ENCODE results near the gene OSBPL5. TPM values are rescaled to one million over a fixed set of nuclear protein-coding genes. Genes with fewer than 3 reads are reported as not detected.

OSBPL5 gene
- total and polyA plus RNA-seq, 4 donors, result 15.2 to 51.5 (median 28.3) TPM

DNA sequence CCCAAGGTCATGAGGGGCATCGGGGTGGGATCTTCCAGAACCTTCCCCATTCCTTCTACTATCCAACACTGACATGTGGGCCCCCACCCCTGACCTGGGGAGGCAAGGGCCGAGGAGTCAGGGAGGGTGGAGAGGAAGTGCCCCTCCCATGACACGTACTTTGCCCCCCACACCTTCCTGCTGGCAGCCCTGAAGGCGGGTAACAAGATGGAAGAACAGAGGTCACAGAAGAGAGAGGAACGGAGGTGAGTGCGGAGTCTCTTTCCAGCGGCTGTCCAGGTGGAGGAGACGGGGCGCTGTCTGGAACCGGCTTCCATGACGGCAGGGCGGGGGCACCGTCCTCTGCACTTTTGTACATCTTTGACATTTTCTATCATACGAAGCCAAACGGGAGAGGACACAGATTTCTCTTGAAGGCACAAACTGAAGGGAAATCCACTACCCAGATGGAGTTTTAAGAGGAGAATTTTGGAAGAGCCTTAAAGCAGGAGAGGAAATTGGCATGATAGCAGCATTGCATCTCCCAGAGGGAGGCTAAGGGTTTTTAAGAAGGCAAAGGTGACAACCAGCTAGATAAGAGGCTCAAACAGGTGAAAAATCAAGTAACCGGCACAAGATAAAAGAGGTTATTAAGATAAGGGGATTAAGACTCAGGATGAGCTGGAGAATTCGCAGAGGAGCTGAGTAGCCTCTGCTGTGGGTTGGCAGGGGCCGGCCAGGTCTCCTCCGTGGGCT lies 16.7 kb downstream of the OSBPL5 start:
- Histone ChIP-seq H3K4me3 (no peak overlapping the region), H3K4me1 (ENCODE audit: control insufficient read depth in 5 of 5, insufficient read depth in 5 of 5, low read length in 5 of 5) (peaks cover 0 to 22% (median 9%) of the 10 kb centered on the region in 5 donors), H3K36me3 (ENCODE audit: control insufficient read depth in 4 of 4, insufficient read depth in 4 of 4, low read length in 4 of 4) (peaks cover 0 to 11% (median 0%) of the 10 kb centered on the region in 4 donors), H3K9ac (ENCODE audit: insufficient read depth in 1 of 2, low read length in 2 of 2) (no peak overlapping the region), H3K9me3 (ENCODE audit: control insufficient read depth in 4 of 4, insufficient read depth in 3 of 4, low read length in 3 of 4) (no peaks in the 10 kb centered on the region), H3K27me3 (ENCODE audit: control insufficient read depth in 3 of 3, insufficient read depth in 3 of 3, low read length in 2 of 3) (no peaks in the 10 kb centered on the region), H3K27ac (ENCODE audit: low read depth in 1 of 2, low read length in 1 of 2) (no peak overlapping the region)
- no peak for DNase-seq
- TF ChIP-seq, protein P1, sequence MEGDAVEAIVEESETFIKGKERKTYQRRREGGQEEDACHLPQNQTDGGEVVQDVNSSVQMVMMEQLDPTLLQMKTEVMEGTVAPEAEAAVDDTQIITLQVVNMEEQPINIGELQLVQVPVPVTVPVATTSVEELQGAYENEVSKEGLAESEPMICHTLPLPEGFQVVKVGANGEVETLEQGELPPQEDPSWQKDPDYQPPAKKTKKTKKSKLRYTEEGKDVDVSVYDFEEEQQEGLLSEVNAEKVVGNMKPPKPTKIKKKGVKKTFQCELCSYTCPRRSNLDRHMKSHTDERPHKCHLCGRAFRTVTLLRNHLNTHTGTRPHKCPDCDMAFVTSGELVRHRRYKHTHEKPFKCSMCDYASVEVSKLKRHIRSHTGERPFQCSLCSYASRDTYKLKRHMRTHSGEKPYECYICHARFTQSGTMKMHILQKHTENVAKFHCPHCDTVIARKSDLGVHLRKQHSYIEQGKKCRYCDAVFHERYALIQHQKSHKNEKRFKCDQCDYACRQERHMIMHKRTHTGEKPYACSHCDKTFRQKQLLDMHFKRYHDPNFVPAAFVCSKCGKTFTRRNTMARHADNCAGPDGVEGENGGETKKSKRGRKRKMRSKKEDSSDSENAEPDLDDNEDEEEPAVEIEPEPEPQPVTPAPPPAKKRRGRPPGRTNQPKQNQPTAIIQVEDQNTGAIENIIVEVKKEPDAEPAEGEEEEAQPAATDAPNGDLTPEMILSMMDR (IDR thresholded peaks at IDR 0.05; ENCODE audit: control extremely low read depth, extremely low read depth), result no peak
- no peak for ATAC-seq (ENCODE audit: insufficient read depth, low FRiP score)
- WGBS, 2 donors, result 85 to 86% methylated on average over 19 of the region's 19 CpGs

DNA sequence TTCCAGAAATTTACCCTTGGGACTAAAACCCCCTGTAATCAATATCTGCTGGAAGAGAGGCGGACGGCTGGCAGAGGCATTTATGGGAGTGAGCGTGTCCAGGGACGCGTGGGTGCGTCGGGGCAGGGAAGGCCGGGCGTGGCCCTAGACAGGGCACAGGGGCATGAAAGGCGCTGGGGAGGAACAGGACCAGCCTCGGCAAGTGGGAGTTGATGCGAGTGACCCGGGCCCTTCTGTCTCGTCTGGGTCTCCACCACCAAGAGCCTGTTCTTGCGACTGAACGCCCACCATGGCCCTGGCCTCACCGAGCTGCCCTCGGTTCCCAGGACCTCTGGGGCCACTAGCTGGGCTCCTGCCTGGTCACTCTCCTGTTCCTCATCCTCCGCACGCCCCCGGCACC lies 17.5 kb downstream of the OSBPL5 start:
- 95 to 96% methylated on average over 21 of the region's 21 CpGs for WGBS, 2 donors
- Histone ChIP-seq H3K36me3 (ENCODE audit: control insufficient read depth in 4 of 4, insufficient read depth in 4 of 4, low read length in 4 of 4) (peaks cover 0 to 11% (median 0%) of the 10 kb centered on the region in 4 donors), H3K9ac (ENCODE audit: insufficient read depth in 1 of 2, low read length in 2 of 2) (no peak overlapping the region)

DNA sequence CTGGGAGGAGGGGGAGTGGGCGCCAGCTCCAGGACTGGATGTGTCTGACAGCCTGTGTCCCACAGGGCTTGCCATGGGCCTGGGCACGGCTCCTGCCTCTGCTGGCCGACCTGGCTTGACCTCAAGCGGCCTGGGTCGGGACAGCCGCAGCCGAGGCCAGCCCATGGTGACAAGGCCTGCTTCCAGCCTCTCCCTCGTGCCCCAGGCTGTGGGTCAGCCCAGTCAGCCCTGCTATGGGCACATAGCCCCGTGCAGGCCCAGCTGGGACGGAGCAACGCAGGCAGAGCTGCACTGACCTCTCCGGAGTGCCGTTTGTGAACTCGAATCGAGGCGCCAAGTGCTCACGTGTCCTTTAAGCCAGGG lies 17.9 kb downstream of the OSBPL5 start:
- TF ChIP-seq, protein P1 (IDR thresholded peaks at IDR 0.05; ENCODE audit: control extremely low read depth, extremely low read depth), result no peak
- WGBS, 2 donors, result 80 to 94% methylated on average over 17 of the region's 17 CpGs
- Histone ChIP-seq H3K27ac (ENCODE audit: low read depth in 1 of 2, low read length in 1 of 2) (peak overlapping the region in 1 of 2 donors; percentile 38), H3K4me3 (no peak overlapping the region), H3K36me3 (ENCODE audit: control insufficient read depth in 4 of 4, insufficient read depth in 4 of 4, low read length in 4 of 4) (peaks cover 0 to 11% (median 0%) of the 10 kb centered on the region in 4 donors), H3K9ac (ENCODE audit: insufficient read depth in 1 of 2, low read length in 2 of 2) (no peak overlapping the region), H3K4me1 (ENCODE audit: control insufficient read depth in 5 of 5, insufficient read depth in 5 of 5, low read length in 5 of 5) (peaks cover 0 to 17% (median 4%) of the 10 kb centered on the region in 5 donors), H3K9me3 (ENCODE audit: control insufficient read depth in 4 of 4, insufficient read depth in 3 of 4, low read length in 3 of 4) (no peaks in the 10 kb centered on the region), H3K27me3 (ENCODE audit: control insufficient read depth in 3 of 3, insufficient read depth in 3 of 3, low read length in 2 of 3) (no peaks in the 10 kb centered on the region)
- ATAC-seq (ENCODE audit: insufficient read depth, low FRiP score) (no peak), DNase-seq (no peak)

More for the DNA sequence above, 17.5 kb downstream of the OSBPL5 start:
- DNase-seq (no peak), ATAC-seq (ENCODE audit: insufficient read depth, low FRiP score) (no peak)
- Histone ChIP-seq H3K27me3 (ENCODE audit: control insufficient read depth in 3 of 3, insufficient read depth in 3 of 3, low read length in 2 of 3) (no peaks in the 10 kb centered on the region), H3K4me3 (no peak overlapping the region), H3K9me3 (ENCODE audit: control insufficient read depth in 4 of 4, insufficient read depth in 3 of 4, low read length in 3 of 4) (no peaks in the 10 kb centered on the region), H3K27ac (ENCODE audit: low read depth in 1 of 2, low read length in 1 of 2) (no peak overlapping the region), H3K4me1 (ENCODE audit: control insufficient read depth in 5 of 5, insufficient read depth in 5 of 5, low read length in 5 of 5) (peaks cover 0 to 17% (median 4%) of the 10 kb centered on the region in 5 donors)
- TF ChIP-seq, protein P1 (IDR thresholded peaks at IDR 0.05; ENCODE audit: control extremely low read depth, extremely low read depth), result no peak

All from lung (tissue), 12 donors.